ENCODE results near the gene SLC20A1.
"Not testable (repeated sequence)": the region's sequence is repeated elsewhere in the genome, so short reads cannot be mapped to it uniquely, and the experiment has no call there.

Gene SLC20A1

DNA sequence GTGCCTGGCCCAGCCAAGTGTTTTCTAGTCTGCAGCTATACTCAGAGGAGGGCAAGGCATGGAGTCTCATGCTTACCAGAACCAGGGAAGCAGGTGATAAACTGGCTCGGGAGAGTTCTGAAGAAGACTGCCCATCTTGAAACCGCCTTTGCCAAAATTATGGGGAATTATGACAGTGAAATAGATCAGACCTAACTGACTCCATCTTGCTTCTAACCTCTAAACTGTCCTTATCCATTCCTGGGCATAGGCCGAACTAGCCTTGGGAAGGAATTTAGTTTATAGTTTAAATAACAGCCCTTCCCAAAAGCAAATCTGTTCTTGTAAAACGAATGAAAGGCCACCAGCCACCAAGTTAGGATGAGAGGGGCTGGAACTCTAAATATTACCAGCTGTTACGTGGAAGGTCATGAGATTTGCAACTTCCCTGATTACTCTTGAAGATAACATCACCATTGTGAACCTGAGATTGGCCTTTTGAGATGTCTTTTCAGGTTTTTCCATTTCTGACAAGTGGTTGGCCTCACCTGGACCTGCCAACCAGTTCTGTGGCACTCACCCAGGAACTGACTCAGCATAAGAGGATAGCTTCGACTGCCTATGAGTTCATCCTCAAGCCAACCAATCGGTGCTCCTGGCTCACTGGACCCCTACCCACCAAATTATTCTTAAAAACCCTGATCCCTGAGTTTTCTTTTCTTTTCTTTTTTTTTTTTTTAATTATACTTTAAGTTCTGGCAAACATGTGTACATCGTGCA is 37.9 kb upstream of the SLC20A1 start:
- no peak for TF ChIP-seq POLR2AphosphoS5 (IDR thresholded peaks at IDR 0.05; ENCODE audit: low read depth, low read length)
- TF ChIP-seq SPI1 (IDR thresholded peaks at IDR 0.05; ENCODE audit: low read depth, low read length) = no peak
- no peak for TF ChIP-seq TAF1 (IDR thresholded peaks at IDR 0.05; ENCODE audit: low read depth, low read length)
- TF ChIP-seq POU2F2 (IDR thresholded peaks at IDR 0.05; ENCODE audit: low read depth, low read length) = no peak
- TF ChIP-seq POLR2A (IDR thresholded peaks at IDR 0.05; ENCODE audit: low read depth, low read length) = no peak
- TF ChIP-seq PAX5 (IDR thresholded peaks at IDR 0.05; ENCODE audit: insufficient read depth, low read length, severe bottlenecking) = no peak
- FAIRE-seq = no peak
- DNase-seq (ENCODE audit: insufficient read length, low spot score) = no peak

DNA sequence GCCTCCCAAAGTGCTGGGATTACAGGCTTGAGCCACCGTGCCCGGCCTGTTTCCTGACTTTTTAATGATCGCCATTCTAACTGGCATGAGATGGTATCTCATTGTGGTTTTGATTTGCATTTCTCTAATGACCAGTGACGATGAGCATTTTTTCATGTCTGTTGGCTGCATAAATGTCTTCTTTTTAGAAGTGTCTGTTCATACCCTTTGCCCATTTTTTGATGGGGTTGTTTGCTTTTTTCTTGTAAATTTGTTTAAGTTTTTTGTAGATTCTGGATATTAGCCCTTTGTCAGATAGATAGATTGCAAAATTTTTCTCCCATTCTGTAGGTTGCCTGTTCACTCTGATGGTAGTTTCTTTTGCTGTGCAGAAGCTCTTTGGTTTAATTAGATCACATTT is 36.4 kb upstream of the SLC20A1 start:
- not testable (repeated sequence) for FAIRE-seq; DNase-seq (ENCODE audit: insufficient read length, low spot score)

DNA sequence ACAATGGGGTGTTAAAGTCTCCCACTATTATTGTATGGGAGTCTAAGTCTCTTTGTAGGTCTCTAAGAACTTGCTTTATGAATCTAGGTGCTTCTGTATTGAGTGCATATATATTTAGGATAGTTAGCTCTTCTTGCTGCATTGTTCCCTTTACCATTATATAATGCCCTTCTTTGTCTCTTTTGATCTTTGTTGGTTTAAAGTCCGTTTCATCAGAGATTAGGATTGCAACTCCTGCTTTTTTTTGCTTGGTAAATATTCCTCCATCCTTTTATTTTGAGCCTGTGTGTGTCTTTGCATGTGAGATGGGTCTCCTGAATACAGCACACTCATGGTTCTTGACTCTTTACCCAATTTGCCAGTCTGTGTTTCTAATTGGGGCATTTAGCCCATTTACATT is 33.5 kb upstream of the SLC20A1 start:
- DNase-seq (ENCODE audit: insufficient read length, low spot score) = not testable (repeated sequence)

DNA sequence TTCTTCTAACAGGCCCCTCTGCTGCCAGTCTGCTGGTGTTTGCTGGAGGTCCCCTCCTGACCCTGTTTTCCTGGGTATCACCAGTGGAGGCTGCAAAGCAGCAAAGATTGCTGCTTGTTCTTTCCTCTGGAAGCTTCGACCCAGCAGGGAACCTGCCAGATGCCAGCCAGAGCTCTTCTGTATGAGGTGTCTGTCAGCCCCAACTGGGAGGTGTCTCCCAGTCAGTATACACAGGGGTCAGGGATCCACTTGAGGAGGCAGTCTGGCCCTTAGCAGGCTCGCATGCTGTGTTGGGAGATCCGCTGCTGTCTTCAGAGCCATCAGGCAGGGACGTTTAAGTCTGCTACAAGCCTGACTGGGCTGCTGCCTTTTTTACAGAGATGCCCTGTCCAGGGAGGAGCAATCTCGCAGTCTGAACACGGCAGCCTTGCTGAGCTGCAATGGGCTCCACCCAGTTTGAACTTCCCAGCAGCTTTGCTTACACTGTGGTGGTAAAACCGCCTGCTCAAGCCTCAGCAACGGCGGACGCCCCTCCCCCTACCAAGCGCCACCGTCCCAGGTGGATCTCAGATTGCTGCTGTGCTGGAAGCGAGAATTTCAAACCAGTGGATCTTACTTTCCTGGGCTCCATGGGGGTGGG is 31.4 kb upstream of the SLC20A1 start:
- no peak for FAIRE-seq
- DNase-seq (ENCODE audit: insufficient read length, low spot score) = no peak
- TF ChIP-seq PAX5 (IDR thresholded peaks at IDR 0.05; ENCODE audit: insufficient read depth, low read length, severe bottlenecking) = no peak
- no peak for TF ChIP-seq POLR2AphosphoS5 (IDR thresholded peaks at IDR 0.05; ENCODE audit: low read depth, low read length)

More for the DNA sequence above, 33.5 kb upstream of the SLC20A1 start:
- not testable (repeated sequence) for FAIRE-seq

DNA sequence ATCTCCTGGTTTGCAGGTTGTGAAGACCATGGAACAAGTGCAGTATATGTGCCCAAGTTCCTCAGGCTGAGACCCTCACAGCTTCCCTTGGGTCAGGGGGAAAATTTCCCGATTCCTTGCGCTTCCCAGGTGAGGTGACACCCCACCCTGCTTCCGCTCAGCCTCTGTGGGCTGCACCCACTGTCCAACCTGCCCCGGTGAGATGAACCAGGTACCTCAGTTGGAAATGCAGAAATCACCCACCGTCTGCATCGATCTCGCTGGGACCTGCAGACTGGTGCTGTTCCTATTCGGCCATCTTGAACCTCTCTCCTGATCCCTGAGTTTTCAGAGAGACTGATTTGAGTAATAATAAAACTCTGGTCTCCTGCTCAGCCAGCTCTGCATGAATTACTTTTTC is 30.7 kb upstream of the SLC20A1 start:
- no peak for DNase-seq (ENCODE audit: insufficient read length, low spot score)
- no peak for FAIRE-seq
- TF ChIP-seq SPI1 (IDR thresholded peaks at IDR 0.05; ENCODE audit: low read depth, low read length) (no peak), PAX5 (IDR thresholded peaks at IDR 0.05; ENCODE audit: insufficient read depth, low read length, severe bottlenecking) (no peak), POLR2A (IDR thresholded peaks at IDR 0.05; ENCODE audit: low read depth, low read length) (no peak), POU2F2 (IDR thresholded peaks at IDR 0.05; ENCODE audit: low read depth, low read length) (no peak), POLR2AphosphoS5 (IDR thresholded peaks at IDR 0.05; ENCODE audit: low read depth, low read length) (no peak), TAF1 (IDR thresholded peaks at IDR 0.05; ENCODE audit: low read depth, low read length) (no peak)

DNA sequence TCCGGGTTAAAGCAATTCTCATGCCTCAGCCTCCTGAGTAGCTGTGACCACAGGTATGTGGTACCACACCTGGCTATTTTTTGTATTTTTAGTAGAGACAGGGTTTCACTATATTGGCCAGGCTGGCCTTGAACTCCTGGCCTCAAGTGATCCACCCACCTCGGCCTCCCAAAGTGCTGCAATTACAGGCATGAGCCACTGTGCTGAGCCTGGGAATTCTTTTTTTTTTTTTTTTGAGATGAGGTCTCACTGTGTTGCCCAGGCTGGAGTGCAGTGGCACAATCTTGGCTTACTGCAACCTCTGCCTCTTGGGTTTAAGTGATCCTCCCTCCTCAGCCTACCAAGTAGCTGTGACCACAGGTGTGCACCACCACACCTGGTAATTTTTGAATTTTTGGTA is 29.9 kb upstream of the SLC20A1 start:
- not testable (repeated sequence) for DNase-seq (ENCODE audit: insufficient read length, low spot score); FAIRE-seq

DNA sequence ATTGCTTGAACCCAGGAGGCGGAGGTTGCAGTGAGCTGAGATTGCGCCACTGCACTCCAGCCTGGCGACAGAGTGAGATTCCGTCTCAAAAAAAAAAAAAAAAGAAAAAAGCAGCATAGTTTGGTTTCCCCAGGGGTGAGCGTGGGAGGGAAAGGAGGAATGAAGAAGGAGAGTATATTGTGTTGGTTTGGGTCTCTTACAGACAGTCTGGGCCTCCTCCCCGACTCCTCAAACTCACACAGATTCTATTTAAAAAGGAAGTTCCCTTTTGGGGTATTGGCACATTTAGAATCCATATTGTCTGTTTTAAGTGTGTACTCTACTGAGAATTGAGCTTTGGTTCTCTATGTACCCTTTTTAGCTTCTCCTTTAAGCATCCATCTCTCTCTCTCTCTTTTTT is 27.4 kb upstream of the SLC20A1 start:
- no peak for DNase-seq (ENCODE audit: insufficient read length, low spot score)
- no peak for FAIRE-seq
- TF ChIP-seq POLR2AphosphoS5 (IDR thresholded peaks at IDR 0.05; ENCODE audit: low read depth, low read length) = no peak
- TF ChIP-seq POLR2A (IDR thresholded peaks at IDR 0.05; ENCODE audit: low read depth, low read length) = no peak
- TF ChIP-seq SPI1 (IDR thresholded peaks at IDR 0.05; ENCODE audit: low read depth, low read length) = no peak
- TF ChIP-seq PAX5 (IDR thresholded peaks at IDR 0.05; ENCODE audit: insufficient read depth, low read length, severe bottlenecking) = no peak
- no peak for TF ChIP-seq TAF1 (IDR thresholded peaks at IDR 0.05; ENCODE audit: low read depth, low read length)
- TF ChIP-seq POU2F2 (IDR thresholded peaks at IDR 0.05; ENCODE audit: low read depth, low read length) = no peak

DNA sequence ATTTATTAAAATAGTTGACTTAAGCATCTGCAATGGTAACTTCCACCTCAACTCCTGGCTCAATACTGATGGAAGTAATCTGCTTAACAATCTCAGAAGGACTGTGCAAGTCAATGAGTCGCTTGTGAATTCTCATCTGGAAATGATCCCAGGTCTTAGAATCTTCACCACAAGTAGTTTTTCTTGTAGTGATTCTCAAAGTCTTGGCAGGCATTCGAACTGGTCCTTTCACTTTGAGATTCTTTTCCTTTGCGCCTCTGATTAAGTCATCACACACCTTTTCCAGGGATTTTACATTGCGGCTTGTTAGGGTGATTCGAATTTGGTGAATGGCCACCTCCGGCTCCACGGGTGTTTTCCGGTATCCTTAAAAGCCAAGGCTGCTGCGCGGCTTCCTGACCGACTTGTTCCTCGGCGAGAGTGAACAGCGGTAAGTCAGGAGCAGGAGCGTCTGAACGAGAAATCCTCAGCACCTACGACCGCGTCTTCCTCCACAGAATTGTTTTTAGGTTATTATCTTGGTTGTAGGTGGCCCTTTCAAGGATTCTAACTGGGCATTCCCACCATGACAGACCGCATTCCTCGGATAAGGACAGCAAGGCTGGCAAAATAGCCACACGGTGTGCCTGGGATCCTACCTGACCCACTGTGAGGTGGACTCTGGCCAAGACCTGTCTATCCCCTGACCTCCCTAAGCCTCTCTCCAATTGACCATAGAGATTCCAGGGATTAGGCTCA is 23.8 kb upstream of the SLC20A1 start:
- TF ChIP-seq PAX5 (IDR thresholded peaks at IDR 0.05; ENCODE audit: insufficient read depth, low read length, severe bottlenecking) = no peak
- FAIRE-seq = no peak
- no peak for DNase-seq (ENCODE audit: insufficient read length, low spot score)

DNA sequence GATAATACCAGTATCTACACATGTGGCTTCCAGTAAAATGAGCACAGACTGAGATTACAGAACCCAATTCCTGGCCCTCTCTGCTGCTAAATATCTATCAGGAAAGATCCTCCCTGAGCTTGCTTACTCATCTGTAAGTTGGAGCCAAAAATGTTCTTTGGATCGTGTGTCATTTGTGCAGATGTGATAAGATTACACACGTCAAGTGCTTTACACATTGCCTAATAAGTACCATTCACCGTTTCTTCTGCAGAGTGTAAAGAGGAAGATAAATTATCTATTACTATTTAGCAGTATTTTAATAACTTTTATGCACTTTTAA is 23.2 kb upstream of the SLC20A1 start:
- TF ChIP-seq POLR2AphosphoS5 (IDR thresholded peaks at IDR 0.05; ENCODE audit: low read depth, low read length) = no peak
- TF ChIP-seq PAX5 (IDR thresholded peaks at IDR 0.05; ENCODE audit: insufficient read depth, low read length, severe bottlenecking) = no peak
- DNase-seq (ENCODE audit: insufficient read length, low spot score) (no peak), FAIRE-seq (no peak)

DNA sequence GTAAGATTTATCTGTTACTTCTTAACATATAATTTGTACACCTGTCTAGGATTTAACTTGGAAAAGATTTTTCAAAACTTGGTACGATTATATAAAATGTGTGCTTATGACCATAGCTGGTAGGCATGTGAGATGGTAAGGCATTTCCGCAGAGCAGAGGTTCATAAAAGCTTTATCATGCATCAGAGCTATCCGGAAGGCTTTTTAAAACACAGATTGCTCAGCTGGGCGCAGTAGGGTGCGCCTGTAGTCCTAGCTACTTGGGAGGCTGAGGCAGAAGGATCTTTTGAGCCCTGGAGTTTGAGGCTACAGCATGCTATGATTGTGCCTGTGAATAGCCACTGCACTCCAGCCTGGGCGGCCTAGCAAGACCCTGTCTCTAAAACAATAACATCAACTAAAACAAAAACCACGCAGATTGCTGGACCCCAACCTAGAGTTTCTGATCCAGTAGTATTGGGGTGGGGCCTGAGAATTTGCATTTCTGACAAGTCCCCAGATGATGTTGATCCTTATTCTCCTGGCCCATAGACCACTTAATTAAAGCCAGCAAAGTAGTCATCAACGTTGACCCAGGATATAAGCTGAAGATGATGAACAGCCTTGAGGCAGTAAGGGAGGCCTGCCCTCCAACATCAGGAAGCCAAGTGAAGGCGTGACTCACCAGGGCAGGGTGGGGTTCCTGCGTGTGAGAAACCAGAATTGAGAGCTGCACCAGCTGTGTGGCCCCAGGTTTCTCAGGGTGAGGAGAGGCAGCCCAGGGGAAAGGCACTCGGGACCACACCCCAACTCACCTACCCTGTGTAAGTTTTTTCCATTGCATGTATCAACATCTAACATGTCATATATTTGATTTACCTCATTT is 21.6 kb upstream of the SLC20A1 start:
- peak; percentile 84 for FAIRE-seq
- no peak for DNase-seq (ENCODE audit: insufficient read length, low spot score)
- TF ChIP-seq POU2F2 (IDR thresholded peaks at IDR 0.05; ENCODE audit: low read depth, low read length) (no peak), PAX5 (IDR thresholded peaks at IDR 0.05; ENCODE audit: insufficient read depth, low read length, severe bottlenecking) (no peak), POLR2AphosphoS5 (IDR thresholded peaks at IDR 0.05; ENCODE audit: low read depth, low read length) (no peak), SPI1 (IDR thresholded peaks at IDR 0.05; ENCODE audit: low read depth, low read length) (no peak), TAF1 (IDR thresholded peaks at IDR 0.05; ENCODE audit: low read depth, low read length) (no peak), POLR2A (IDR thresholded peaks at IDR 0.05; ENCODE audit: low read depth, low read length) (no peak)

Measured in GM12891 (cell line).